GM19452 (cell line): ENCODE measurements around the gene DTD1.

Experiments used
- ATAC-seq: cut with Tn5 transposase; IDR thresholded peaks from one replicate; pipeline ENCODE4 v1.9.1; 2021; ENCODE audit not compliant: unreplicated experiment

DTD1 gene

GRCh38 chr20:18587665-18588573, at the start of gene DTD1:
DTD1 (plus strand) TSS chr20:18588054; CDS start chr20:18588073, 19 bp downstream.
- peak; percentile 93 for ATAC-seq

- no peak for ATAC-seq
Measured at GRCh38 chr20:18541741-18542140, 46.1 kb upstream of the DTD1 start.

- no peak for ATAC-seq
Measured at GRCh38 chr20:18543216-18543615, 44.6 kb upstream of the DTD1 start.

GRCh38 chr20:18543932-18544331, 43.9 kb upstream of the DTD1 start:
- ATAC-seq: no peak

GRCh38 chr20:18545566-18545965, 42.3 kb upstream of the DTD1 start:
- no peak for ATAC-seq

GRCh38 chr20:18548465-18548864, 39.4 kb upstream of the DTD1 start:
- no peak for ATAC-seq

GRCh38 chr20:18553746-18554145, 34.1 kb upstream of the DTD1 start:
- no peak for ATAC-seq

- ATAC-seq: peak; percentile 99
Measured at GRCh38 chr20:18566892-18567738, 20.7 kb upstream of the DTD1 start, which contains the start of gene SMIM26. SMIM26 (plus strand) TSS chr20:18567432; CDS start chr20:18567479, 47 bp downstream.

GRCh38 chr20:18567739-18568091, 20.1 kb upstream of the DTD1 start:
- peak; percentile 18 for ATAC-seq

- no peak for ATAC-seq
Measured at GRCh38 chr20:18571009-18571408, 16.8 kb upstream of the DTD1 start.

GRCh38 chr20:18571578-18571977, 16.3 kb upstream of the DTD1 start:
- ATAC-seq: no peak

GRCh38 chr20:18577942-18578341, 9.9 kb upstream of the DTD1 start:
- no peak for ATAC-seq

- no peak for ATAC-seq
Measured at GRCh38 chr20:18578581-18578980, 9.3 kb upstream of the DTD1 start.

- no peak for ATAC-seq
Measured at GRCh38 chr20:18580012-18580411, 7.8 kb upstream of the DTD1 start.

- no peak for ATAC-seq
Measured at GRCh38 chr20:18585134-18585533, 2.7 kb upstream of the DTD1 start.

GRCh38 chr20:18588574-18588933, 700 bp downstream of the DTD1 start:
- no peak for ATAC-seq

- ATAC-seq: no peak
Measured at GRCh38 chr20:18589941-18590674, 2.3 kb downstream of the DTD1 start.

- no peak for ATAC-seq
Measured at GRCh38 chr20:18596270-18596669, 8.4 kb downstream of the DTD1 start.

GRCh38 chr20:18609741-18610140, 21.9 kb downstream of the DTD1 start:
- ATAC-seq: no peak

GRCh38 chr20:18611492-18611891, 23.6 kb downstream of the DTD1 start:
- ATAC-seq: no peak

GRCh38 chr20:18613553-18613952, 25.7 kb downstream of the DTD1 start:
- no peak for ATAC-seq
